DND-41 (cell line): Measurements from ENCODE around the gene TM9SF3.

ENCODE experiments used
- EZH2 ChIP-seq: IDR thresholded peaks from 3 replicates; pipeline ENCODE4 v1.6.1; 2012; ENCODE audit warnings: borderline replicate concordance, low read depth, mild to moderate bottlenecking, moderate library complexity, low read length, inconsistent platforms; ENCODE audit not compliant: severe bottlenecking
- TF ChIP-seq, protein P1 (sequence below): IDR thresholded peaks from 2 replicates; pipeline ENCODE4 v1.5.1; 2012; ENCODE audit warnings: borderline replicate concordance, low read length, moderate library complexity, mild to moderate bottlenecking; ENCODE audit not compliant: poor library complexity, severe bottlenecking; ENCODE audit errors: extremely low read depth

DNA sequence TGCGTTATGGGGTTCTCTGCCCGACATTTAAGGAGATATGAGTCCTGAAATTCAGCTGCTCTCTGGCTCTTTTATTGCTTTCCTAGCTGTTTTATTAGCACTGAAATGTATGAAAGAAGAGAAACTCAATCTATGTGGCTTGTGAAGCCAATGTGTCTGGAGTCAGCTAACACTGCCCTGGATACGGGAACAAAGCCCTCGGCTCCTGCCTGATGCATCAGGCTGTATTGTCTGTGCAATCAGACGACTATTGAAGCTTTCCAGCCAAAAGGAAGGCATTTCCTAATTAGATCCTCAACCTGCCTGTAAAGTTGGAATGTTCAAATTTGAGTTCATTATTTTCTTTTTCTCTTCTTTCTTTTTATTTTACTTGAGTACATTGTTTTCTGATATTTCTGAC, 22.0 kb upstream of the TM9SF3 start:
- TF ChIP-seq, protein P1, sequence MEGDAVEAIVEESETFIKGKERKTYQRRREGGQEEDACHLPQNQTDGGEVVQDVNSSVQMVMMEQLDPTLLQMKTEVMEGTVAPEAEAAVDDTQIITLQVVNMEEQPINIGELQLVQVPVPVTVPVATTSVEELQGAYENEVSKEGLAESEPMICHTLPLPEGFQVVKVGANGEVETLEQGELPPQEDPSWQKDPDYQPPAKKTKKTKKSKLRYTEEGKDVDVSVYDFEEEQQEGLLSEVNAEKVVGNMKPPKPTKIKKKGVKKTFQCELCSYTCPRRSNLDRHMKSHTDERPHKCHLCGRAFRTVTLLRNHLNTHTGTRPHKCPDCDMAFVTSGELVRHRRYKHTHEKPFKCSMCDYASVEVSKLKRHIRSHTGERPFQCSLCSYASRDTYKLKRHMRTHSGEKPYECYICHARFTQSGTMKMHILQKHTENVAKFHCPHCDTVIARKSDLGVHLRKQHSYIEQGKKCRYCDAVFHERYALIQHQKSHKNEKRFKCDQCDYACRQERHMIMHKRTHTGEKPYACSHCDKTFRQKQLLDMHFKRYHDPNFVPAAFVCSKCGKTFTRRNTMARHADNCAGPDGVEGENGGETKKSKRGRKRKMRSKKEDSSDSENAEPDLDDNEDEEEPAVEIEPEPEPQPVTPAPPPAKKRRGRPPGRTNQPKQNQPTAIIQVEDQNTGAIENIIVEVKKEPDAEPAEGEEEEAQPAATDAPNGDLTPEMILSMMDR, result no peak
- TF ChIP-seq EZH2, result no peak
